GM12878 (cell line): ENCODE data around the gene CFAP61. TPM values are rescaled to one million over a fixed set of nuclear protein-coding genes. Genes with fewer than 3 reads are reported as not detected.

ENCODE experiments used
- ATAC-seq: fragments of 200-7000 bp; cut with Tn5 transposase; 3 replicates; pipeline ENCODE4 v1.9.1; 2020; ENCODE audit warnings: mild to moderate bottlenecking, moderate library complexity
- BruUV-seq: library from RNA; stranded (reverse); fragments of 400-500 nt; replicated peaks from 2 replicates; lab custom pipeline; 2021; lab: Mats Ljungman, UMichigan
- CTCF ChIA-PET: fragments of 300-600 bp; sonication (Branson Sonifier 250); formaldehyde crosslinking; extraction: SDS; loops from one replicate; lab custom pipeline; 2021; ENCODE audit warnings: inconsistent platforms; lab: Yijun Ruan, JAX
- POLR2A ChIA-PET: fragments of 350-600 bp; formaldehyde crosslinking; extraction: SDS; loops from one replicate; lab custom pipeline; 2021; ENCODE audit warnings: inconsistent platforms; lab: Charles Lee
- RAD21 ChIA-PET: fragments of 300-600 bp; sonication (Branson Sonifier 250); formaldehyde crosslinking; loops from one replicate; lab custom pipeline; 2023; ENCODE audit warnings: antibody characterized with exemption; ENCODE audit not compliant: unreplicated experiment; lab: Charles Lee
- SMC1A ChIA-PET: fragments of 300-600 bp; sonication (Branson Sonifier 250); formaldehyde crosslinking; loops from one replicate; lab custom pipeline; 2023; ENCODE audit not compliant: unreplicated experiment, uncharacterized antibody; lab: Charles Lee
- DNase-seq: peaks from one replicate; pipeline ENCODE4 v3.0.0-alpha.2; 2011; ENCODE audit warnings: low read depth, low spot score
- FAIRE-seq: peaks from 3 replicates; lab custom pipeline; 2011; peaks lifted over from hg19 to GRCh38; lab: Jason Lieb, UNC
- H2AFZ ChIP-seq: 2 replicates; pipeline ENCODE4 v1.6.0; 2011; ENCODE audit warnings: low read depth, low read length, control low read depth; ENCODE audit not compliant: control insufficient read depth
- H3K27ac ChIP-seq: 2 replicates; pipeline ENCODE4 v1.5.1; 2011; ENCODE audit warnings: control low read depth; ENCODE audit not compliant: control insufficient read depth, insufficient read depth
- H3K27me3 ChIP-seq, 2 experiments: replicated peaks in 1 of 2; 2 replicates each; pipeline versions ENCODE4 v1.6.0 to v1.6.1; 2011; ENCODE audit warnings: low read length in 1 of 2; ENCODE audit not compliant: control insufficient read depth in 2 of 2, insufficient read depth in 2 of 2
- H3K36me3 ChIP-seq, 2 experiments: 2 replicates each; pipeline ENCODE4 v1.5.1; 2011; ENCODE audit warnings: low read length in 1 of 2; ENCODE audit not compliant: control insufficient read depth in 2 of 2, insufficient read depth in 2 of 2
- H3K4me1 ChIP-seq: 2 replicates; pipeline ENCODE4 v1.6.1; 2011; ENCODE audit warnings: mild to moderate bottlenecking, low read length, moderate library complexity, mixed read lengths; ENCODE audit not compliant: control insufficient read depth, insufficient read depth
- H3K4me2 ChIP-seq: 2 replicates; pipeline ENCODE4 v1.6.0; 2011; ENCODE audit warnings: control low read depth; ENCODE audit not compliant: control insufficient read depth, insufficient read depth
- H3K4me3 ChIP-seq: fragments of 200-600 bp; sonication (generic); 2 replicates; pipeline ENCODE4 v1.5.1; 2016
- H3K79me2 ChIP-seq: 2 replicates; pipeline ENCODE4 v1.6.0; 2011; ENCODE audit warnings: low read length; ENCODE audit not compliant: control insufficient read depth, insufficient read depth
- H3K9ac ChIP-seq: 2 replicates; pipeline ENCODE4 v1.8.0; 2011; ENCODE audit warnings: low read length, control low read depth, mixed read lengths; ENCODE audit not compliant: control insufficient read depth, insufficient read depth
- H3K9me3 ChIP-seq: replicated peaks from 3 replicates; pipeline ENCODE4 v1.5.1; 2011; ENCODE audit warnings: mild to moderate bottlenecking, low read length; ENCODE audit not compliant: control insufficient read depth, insufficient read depth
- H4K20me1 ChIP-seq: 2 replicates; pipeline ENCODE4 v1.6.0; 2011; ENCODE audit not compliant: control insufficient read depth, insufficient read depth
- CBX5 ChIP-seq: sonication (generic); IDR thresholded peaks from 2 replicates; pipeline ENCODE4 v1.6.1; 2016; ENCODE audit warnings: low read depth, moderate library complexity, mild to moderate bottlenecking, inconsistent platforms
- EGR1 ChIP-seq, 2 experiments: IDR thresholded peaks; 1 replicate in 1 of 2; 2 replicates in 1 of 2; pipeline ENCODE4 v1.6.1; 2011 to 2012; ENCODE audit warnings: low read depth in 2 of 2, low read length in 2 of 2, borderline replicate concordance in 1 of 2, mild to moderate bottlenecking in 1 of 2, moderate library complexity in 1 of 2
- JUND ChIP-seq: IDR thresholded peaks from 2 replicates; pipeline ENCODE4 v1.6.1; 2012; ENCODE audit warnings: low read depth, mild to moderate bottlenecking, low read length, improper control_type of control experiment, moderate library complexity
- MLLT1 ChIP-seq: fragments of 450-650 bp; IDR thresholded peaks from 2 replicates; pipeline ENCODE4 v1.6.1; 2016; ENCODE audit warnings: mild to moderate bottlenecking
- MTA3 ChIP-seq: IDR thresholded peaks from 2 replicates; pipeline ENCODE4 v1.6.1; 2012; ENCODE audit warnings: low read length, inconsistent platforms, borderline replicate concordance
- NKRF ChIP-seq: fragments of 450-650 bp; conservative IDR thresholded peaks from 2 replicates; pipeline ENCODE4 v1.6.1; 2017; ENCODE audit warnings: mild to moderate bottlenecking, moderate library complexity
- POLR2AphosphoS2 ChIP-seq: IDR thresholded peaks from 2 replicates; pipeline ENCODE4 v1.6.1; 2011; ENCODE audit warnings: low read depth, mild to moderate bottlenecking, low read length, improper control_type of control experiment, moderate library complexity
- RELB ChIP-seq: fragments of 450-650 bp; IDR thresholded peaks from 2 replicates; pipeline ENCODE4 v1.6.1; 2017; ENCODE audit warnings: low read depth, mild to moderate bottlenecking, moderate library complexity
- TARDBP ChIP-seq: IDR thresholded peaks from 2 replicates; pipeline ENCODE4 v1.6.1; 2016; ENCODE audit warnings: borderline replicate concordance
- TCF7 ChIP-seq: IDR thresholded peaks from 2 replicates; pipeline ENCODE4 v1.6.1; 2014; ENCODE audit warnings: antibody characterized with exemption, borderline replicate concordance
- USF1 ChIP-seq: IDR thresholded peaks from 2 replicates; pipeline ENCODE4 v1.6.1; 2011; ENCODE audit warnings: borderline replicate concordance, low read depth, mild to moderate bottlenecking, moderate library complexity, mixed read lengths, low read length; ENCODE audit not compliant: insufficient read depth; ENCODE audit errors: extremely low read length
- ZBTB40 ChIP-seq: fragments of 450-650 bp; IDR thresholded peaks from 2 replicates; pipeline ENCODE4 v1.6.1; 2016; ENCODE audit warnings: mild to moderate bottlenecking, moderate library complexity, borderline replicate concordance
- ZNF274 ChIP-seq: IDR thresholded peaks from one replicate; pipeline ENCODE4 v1.8.0; 2011; ENCODE audit not compliant: insufficient read length, insufficient read depth
- ZZZ3 ChIP-seq: IDR thresholded peaks from 2 replicates; pipeline ENCODE4 v1.6.1; 2011; ENCODE audit warnings: low read depth; ENCODE audit not compliant: control insufficient read depth, insufficient read length
- WGBS: methylation state at CpG from one replicate; pipeline ENCODE4 v1.1.6; 2016; ENCODE audit warnings: low lambda C conversion rate; ENCODE audit not compliant: insufficient replicate concordance, insufficient coverage; ENCODE audit errors: missing lambda C conversion rate; 5-methylcytosine and 5-hydroxymethylcytosine counted together
- in situ Hi-C: fragments of 300-500 bp; cut with MboI; formaldehyde crosslinking; loops from 9 replicates; pipeline ENCODE4 v1.14.3; 2018; ENCODE audit warnings: mixed read lengths
- intact Hi-C: fragments of 100-400 bp; cut with micrococcal nuclease; formaldehyde crosslinking; loops from one replicate; pipeline ENCODE4 v1.14.2; 2022; ENCODE audit not compliant: unreplicated experiment
- polyA plus RNA-seq, 11 experiments: library from polyadenylated mRNA; depleted of rRNA in 4 of 11; unstranded in 6 of 11; stranded (reverse) in 5 of 11; fragments of >200 nt; fragmentation: Nextera tagmentation in 4 of 11; fragmentation: Illumina TruSeq in 1 of 11; extraction: Ambion mirVana in 4 of 11; extraction: Trizol in 1 of 11; gene quantifications; 1 replicate in 1 of 11; 2 replicates in 10 of 11; pipeline versions ENCODE4 v1.2.1 to v1.2.3, GENCODE V29; 2011 to 2016; ENCODE audit warnings: inconsistent platforms in 2 of 11, missing spikeins in 2 of 11, low read depth in 1 of 11
- total RNA-seq, 4 experiments: library from RNA; depleted of rRNA in 3 of 4; stranded (reverse); fragments of >200 nt in 3 of 4; fragmentation: Illumina TruSeq in 1 of 4; extraction: Trizol in 1 of 4; gene quantifications; 2 replicates each; pipeline versions ENCODE4 v1.2.1 to v1.2.3, GENCODE V29; 2013 to 2021

Gene CFAP61
- total and polyA plus RNA-seq, 10 of the 15 experiments (the other 5 are each of a cell fraction or from before 2014, with no cell fraction given), result 0.11 to 0.41 (median 0.24) TPM; not detected in 7

GRCh38 chr20:20331156-20331555 lies 278.8 kb downstream of the CFAP61 start:
- BruUV-seq, result no TSS peak
- Histone ChIP-seq H3K79me2 (no peaks in the 10 kb centered on the region), H3K9ac (no peak overlapping the region), H3K36me3 (no peaks in the 10 kb centered on the region; a peak in 1 of 4 replicates), H3K4me1 (peaks cover 15% of the 10 kb centered on the region), H3K4me2 (no peak overlapping the region), H3K4me3 (no peak overlapping the region), H2AFZ (no peak overlapping the region), H3K27ac (no peak overlapping the region), H3K27me3 (no peaks in the 10 kb centered on the region), H4K20me1 (no peaks in the 10 kb centered on the region), H3K9me3 (no peaks in the 10 kb centered on the region; the same call in 2 of the 3 replicates)
- ChIA-PET POLR2A (no interaction called here), SMC1A (interaction anchor here (0.6 to 2.1 kb wide), 2 partner anchors 10 to 14 kb away, joined by 4 to 5 read pairs; no protein-coding TSS in a partner anchor), RAD21 (no interaction called here), CTCF (no interaction called here)
- DNase-seq (no peak), ATAC-seq (no peak), FAIRE-seq (no peak)
- in situ Hi-C loops (no loop called here), intact Hi-C loops (no loop called here)
- WGBS, result 35% methylated on average over 1 of the region's 1 CpG
- TF ChIP-seq EGR1 (IDR thresholded peaks at IDR 0.05; ENCODE audit: borderline replicate concordance in 1 of 2, low read depth in 2 of 2, low read length in 2 of 2) (no peak), RELB (no peak), USF1 (no peak), MTA3 (no peak), ZZZ3 (no peak), TARDBP (no peak), TCF7 (no peak), NKRF (no peak), POLR2AphosphoS2 (no peak), CBX5 (no peak), ZBTB40 (no peak), ZNF274 (no peak), MLLT1 (no peak), JUND (no peak)
